IMR-90 (cell line): ENCODE results near the gene DLD. TPM values are rescaled to one million over a fixed set of nuclear protein-coding genes. Genes with fewer than 3 reads are reported as not detected.

Source experiments
- ATAC-seq: fragments of 200-7000 bp; cut with Tn5 transposase; 2 replicates; pipeline ENCODE4 v1.9.1; 2020; ENCODE audit warnings: low read depth, mild to moderate bottlenecking, moderate library complexity
- BruUV-seq: library from RNA; stranded (reverse); fragments of 400-500 nt; replicated peaks from 2 replicates; lab custom pipeline; 2021; lab: Mats Ljungman, UMichigan
- CTCF ChIA-PET: fragments of 300-600 bp; formaldehyde crosslinking; extraction: SDS; loops from one replicate; lab custom pipeline; 2021; ENCODE audit warnings: antibody characterized with exemption; lab: Yijun Ruan, JAX
- POLR2A ChIA-PET: fragments of 300-600 bp; sonication (Branson Sonifier 250); formaldehyde crosslinking; loops from one replicate; lab custom pipeline; 2022; ENCODE audit warnings: antibody characterized with exemption; ENCODE audit not compliant: unreplicated experiment; lab: Charles Lee
- DNase-seq: peaks from one replicate; pipeline ENCODE4 v3.0.0; 2013
- H2AFZ ChIP-seq: replicated peaks from 2 replicates; pipeline ENCODE3; 2013; ENCODE audit warnings: low read length, mild to moderate bottlenecking; ENCODE audit not compliant: poor library complexity
- H2AK5ac ChIP-seq: 2 replicates; pipeline ENCODE4 v1.6.1; 2013; ENCODE audit warnings: low read depth, low read length, inconsistent platforms
- H2AK9ac ChIP-seq: replicated peaks from 2 replicates; pipeline ENCODE3; 2013; ENCODE audit warnings: mild to moderate bottlenecking, low read depth, low read length, moderate library complexity; ENCODE audit not compliant: poor library complexity
- H2BK120ac ChIP-seq: 2 replicates; pipeline ENCODE4 v1.6.1; 2013; ENCODE audit warnings: low read depth, low read length, inconsistent platforms
- H2BK15ac ChIP-seq: 3 replicates; pipeline ENCODE4 v1.6.1; 2013; ENCODE audit warnings: low read depth, low read length, inconsistent platforms
- H2BK20ac ChIP-seq: 2 replicates; pipeline ENCODE4 v1.6.1; 2013; ENCODE audit warnings: low read depth, mild to moderate bottlenecking, inconsistent platforms, low read length, moderate library complexity
- H2BK5ac ChIP-seq: 2 replicates; pipeline ENCODE4 v1.6.1; 2013; ENCODE audit warnings: mild to moderate bottlenecking, low read depth, low read length, inconsistent platforms; ENCODE audit not compliant: poor library complexity, severe bottlenecking
- H3K14ac ChIP-seq: replicated peaks from 2 replicates; pipeline ENCODE4 v1.6.1; 2013; ENCODE audit warnings: low read depth, low read length, inconsistent platforms
- H3K18ac ChIP-seq: 2 replicates; pipeline ENCODE4 v1.6.1; 2013; ENCODE audit warnings: low read depth, low read length, control low read depth
- H3K23ac ChIP-seq: 2 replicates; pipeline ENCODE4 v1.6.1; 2013; ENCODE audit warnings: low read depth, low read length, inconsistent platforms
- H3K27ac ChIP-seq: 2 replicates; pipeline ENCODE4 v1.5.1; 2013; ENCODE audit warnings: mild to moderate bottlenecking, control low read depth, low read length; ENCODE audit not compliant: insufficient read depth
- H3K27me3 ChIP-seq: 2 replicates; pipeline ENCODE4 v1.6.1; 2013; ENCODE audit warnings: low read length; ENCODE audit not compliant: control insufficient read depth, insufficient read depth
- H3K36me3 ChIP-seq: 2 replicates; pipeline ENCODE4 v1.6.1; 2013; ENCODE audit warnings: low read length, mixed read lengths; ENCODE audit not compliant: control insufficient read depth, insufficient read depth
- H3K4ac ChIP-seq: 2 replicates; pipeline ENCODE4 v1.6.1; 2013; ENCODE audit warnings: low read depth, low read length, inconsistent platforms
- H3K4me1 ChIP-seq: 2 replicates; pipeline ENCODE4 v1.6.1; 2013; ENCODE audit warnings: low read length, mixed read lengths; ENCODE audit not compliant: control insufficient read depth, insufficient read depth
- H3K4me2 ChIP-seq: 2 replicates; pipeline ENCODE4 v1.6.1; 2013; ENCODE audit warnings: low read depth, mild to moderate bottlenecking, control low read depth, low read length, moderate library complexity
- H3K4me3 ChIP-seq: 2 replicates; pipeline ENCODE4 v1.5.1; 2013; ENCODE audit warnings: low read depth, mild to moderate bottlenecking, control low read depth, low read length, moderate library complexity; ENCODE audit not compliant: insufficient read depth
- H3K56ac ChIP-seq: 2 replicates; pipeline ENCODE4 v1.6.1; 2013; ENCODE audit warnings: low read length, inconsistent platforms; ENCODE audit not compliant: insufficient read depth; ENCODE audit errors: extremely low read depth
- H3K79me1 ChIP-seq, 2 experiments: 2 replicates each; pipeline ENCODE4 v1.6.1; 2013; ENCODE audit warnings: low read length in 2 of 2, inconsistent platforms in 1 of 2, low read depth in 1 of 2
- H3K9ac ChIP-seq: 2 replicates; pipeline ENCODE4 v1.6.1; 2013; ENCODE audit warnings: low read depth, low read length, control low read depth
- H3K9me1 ChIP-seq: 2 replicates; pipeline ENCODE4 v1.6.1; 2013; ENCODE audit warnings: low read length, inconsistent platforms; ENCODE audit not compliant: insufficient read depth
- H3K9me3 ChIP-seq: 2 replicates; pipeline ENCODE4 v1.6.1; 2013; ENCODE audit warnings: low read length; ENCODE audit not compliant: control insufficient read depth, insufficient read depth
- H4K20me1 ChIP-seq: 2 replicates; pipeline ENCODE4 v1.6.1; 2013; ENCODE audit warnings: low read length, inconsistent platforms; ENCODE audit not compliant: insufficient read depth
- H4K5ac ChIP-seq: 2 replicates; pipeline ENCODE4 v1.6.1; 2013; ENCODE audit warnings: mild to moderate bottlenecking, low read depth, low read length, control low read depth
- H4K8ac ChIP-seq, 2 experiments: 2 replicates each; pipeline ENCODE4 v1.6.1; 2013; ENCODE audit warnings: low read depth in 2 of 2, low read length in 2 of 2, control low read depth in 1 of 2, inconsistent platforms in 1 of 2
- H4K91ac ChIP-seq: 2 replicates; pipeline ENCODE4 v1.6.1; 2013; ENCODE audit warnings: low read depth, low read length, inconsistent platforms; ENCODE audit not compliant: insufficient read depth
- BHLHE40 ChIP-seq: fragments of 150-350 bp; IDR thresholded peaks from 2 replicates; pipeline ENCODE4 v1.6.1; 2016; ENCODE audit warnings: mild to moderate bottlenecking, low read depth, low read length
- CEBPB ChIP-seq: IDR thresholded peaks from 2 replicates; pipeline ENCODE4 v1.6.1; 2012; ENCODE audit warnings: low read depth, low read length, improper control_type of control experiment
- CHD1 ChIP-seq: IDR thresholded peaks from 2 replicates; pipeline ENCODE4 v1.6.1; 2012; ENCODE audit warnings: low read depth, low read length, improper control_type of control experiment
- CTCF ChIP-seq: conservative IDR thresholded peaks from 2 replicates; pipeline ENCODE4 v1.5.1; 2012; ENCODE audit warnings: mild to moderate bottlenecking, low read depth, low read length, improper control_type of control experiment
- ELK1 ChIP-seq: fragments of 150-350 bp; IDR thresholded peaks from 2 replicates; pipeline ENCODE4 v1.6.1; 2016; ENCODE audit warnings: low read depth, mild to moderate bottlenecking, low read length, moderate library complexity, borderline replicate concordance
- FOS ChIP-seq: fragments of 150-350 bp; IDR thresholded peaks from 2 replicates; pipeline ENCODE4 v1.6.1; 2016; ENCODE audit warnings: low read depth, low read length
- MAFK ChIP-seq: IDR thresholded peaks from 2 replicates; pipeline ENCODE4 v1.6.1; 2012; ENCODE audit warnings: low read depth, low read length, improper control_type of control experiment
- MAZ ChIP-seq: IDR thresholded peaks from 2 replicates; pipeline ENCODE4 v1.6.1; 2012; ENCODE audit warnings: low read depth, mild to moderate bottlenecking, low read length, improper control_type of control experiment, moderate library complexity, borderline replicate concordance
- MXI1 ChIP-seq: IDR thresholded peaks from 2 replicates; pipeline ENCODE4 v1.6.1; 2012; ENCODE audit warnings: low read depth, mild to moderate bottlenecking, low read length, moderate library complexity, borderline replicate concordance
- NFE2L2 ChIP-seq: fragments of 150-350 bp; IDR thresholded peaks from 2 replicates; pipeline ENCODE4 v1.6.1; 2016; ENCODE audit warnings: low read depth, mild to moderate bottlenecking, low read length
- POLR2A ChIP-seq: IDR thresholded peaks from 2 replicates; pipeline ENCODE4 v1.6.1; 2012; ENCODE audit warnings: mild to moderate bottlenecking, low read depth, low read length
- RAD21 ChIP-seq: IDR thresholded peaks from 2 replicates; pipeline ENCODE4 v1.6.1; 2012; ENCODE audit warnings: low read length, improper control_type of control experiment
- RCOR1 ChIP-seq: IDR thresholded peaks from 2 replicates; pipeline ENCODE4 v1.6.1; 2012; ENCODE audit warnings: mild to moderate bottlenecking, low read length, improper control_type of control experiment; ENCODE audit not compliant: insufficient replicate concordance
- RFX5 ChIP-seq: IDR thresholded peaks from 2 replicates; pipeline ENCODE4 v1.8.0; 2012; ENCODE audit warnings: low read depth, mild to moderate bottlenecking, low read length, moderate library complexity
- SMC3 ChIP-seq: fragments of 150-350 bp; IDR thresholded peaks from 2 replicates; pipeline ENCODE4 v1.6.1; 2016; ENCODE audit warnings: low read depth, mild to moderate bottlenecking, antibody characterized with exemption, low read length, moderate library complexity
- USF2 ChIP-seq: fragments of 150-350 bp; IDR thresholded peaks from 2 replicates; pipeline ENCODE4 v1.6.1; 2017; ENCODE audit warnings: mild to moderate bottlenecking, antibody characterized with exemption, low read length, low read depth
- WGBS, 2 experiments: methylation state at CpG; one replicate each; pipeline versions ENCODE4 v1.1.5 to v1.1.7; 2013; ENCODE audit warnings: missing lambda C conversion rate in 2 of 2; ENCODE audit not compliant: insufficient read length in 1 of 2; ENCODE audit errors: extremely low coverage in 2 of 2; 5-methylcytosine and 5-hydroxymethylcytosine counted together
- dilution Hi-C: fragments of 300-500 bp; cut with HindIII; formaldehyde crosslinking; loops from one replicate; pipeline ENCODE4 v1.14.3; 2018; ENCODE audit warnings: low sequenced_read_pairs; ENCODE audit not compliant: unreplicated experiment
- in situ Hi-C: fragments of 300-500 bp; cut with MboI; formaldehyde crosslinking; loops from 3 replicates; pipeline ENCODE4 v1.14.3; 2019; ENCODE audit warnings: low sequenced_read_pairs, inconsistent platforms, mixed read lengths
- intact Hi-C: fragments of 100-400 bp; cut with micrococcal nuclease; formaldehyde crosslinking; loops from 2 replicates; pipeline ENCODE4 v1.10.0; 2022
- polyA plus RNA-seq, 3 experiments: library from polyadenylated mRNA; depleted of rRNA; stranded (reverse); fragments of >200 nt; gene quantifications; 2 replicates each; pipeline ENCODE4 v1.2.3, GENCODE V29; 2012; ENCODE audit warnings: low replicate concordance in 1 of 3
- total RNA-seq: library from RNA; depleted of rRNA; stranded (reverse); fragments of >200 nt; gene quantifications from 2 replicates; pipeline ENCODE4 v1.2.3, GENCODE V29; 2012

Gene DLD
- total and polyA plus RNA-seq, 2 of the 4 experiments (the other 2 are of a cell fraction): 121 to 361 TPM

GRCh38 chr7:107850643-107851042 lies 40.3 kb upstream of the DLD start:
- ATAC-seq (no peak), DNase-seq (no peak)
- no peak for TF ChIP-seq CTCF
- no peak for TF ChIP-seq POLR2A
- no peak for TF ChIP-seq MAZ
- no peak for TF ChIP-seq RCOR1
- TF ChIP-seq CEBPB: no peak
- no peak for TF ChIP-seq MXI1
- TF ChIP-seq NFE2L2: no peak
- no peak for TF ChIP-seq RAD21
- TF ChIP-seq RFX5: no peak
- no peak for TF ChIP-seq SMC3
- no peak for TF ChIP-seq BHLHE40
- no peak for TF ChIP-seq FOS
- TF ChIP-seq MAFK: no peak
- no peak for TF ChIP-seq CHD1
- TF ChIP-seq ELK1: no peak
- no peak for TF ChIP-seq USF2
- CTCF ChIA-PET: no interaction called here
- in situ Hi-C loops: no loop called here
- WGBS, 2 experiments: no CpG with 5 or more reads among the region's 1 CpG
- H3K18ac ChIP-seq: no peak overlapping the region
- no peaks in the 10 kb centered on the region for H3K79me1 ChIP-seq
- H2AK5ac ChIP-seq: no peak overlapping the region
- H4K5ac ChIP-seq: no peak overlapping the region
- no peak overlapping the region for H2BK15ac ChIP-seq
- H4K8ac ChIP-seq: no peak overlapping the region
- no peak overlapping the region for H2BK120ac ChIP-seq
- H3K9ac ChIP-seq: no peak overlapping the region
- H2AFZ ChIP-seq: no peak overlapping the region
- H4K20me1 ChIP-seq: no peaks in the 10 kb centered on the region
- no peak overlapping the region for H3K4ac ChIP-seq
- no peak overlapping the region for H3K56ac ChIP-seq
- no peak overlapping the region for H3K27ac ChIP-seq
- H3K27me3 ChIP-seq: peaks cover 13% of the 10 kb centered on the region
- BruUV-seq: no TSS peak
- H3K9me1 ChIP-seq: no peaks in the 10 kb centered on the region
- no peak overlapping the region for H3K23ac ChIP-seq
- no peaks in the 10 kb centered on the region for H3K36me3 ChIP-seq
- intact Hi-C loops: no loop called here
- H2BK5ac ChIP-seq: no peak overlapping the region
- no peak overlapping the region for H2AK9ac ChIP-seq
- no peak overlapping the region for H4K91ac ChIP-seq
- H3K9me3 ChIP-seq: no peaks in the 10 kb centered on the region
- POLR2A ChIA-PET: no interaction called here
- H2BK20ac ChIP-seq: no peak overlapping the region
- no peak overlapping the region for H3K14ac ChIP-seq
- H3K4me3 ChIP-seq: no peak overlapping the region
- no peak overlapping the region for H3K4me2 ChIP-seq
- dilution Hi-C loops: no loop called here
- H3K4me1 ChIP-seq: no peaks in the 10 kb centered on the region
